ENCODE data around the gene ELAVL4. TPM values are rescaled to one million over a fixed set of nuclear protein-coding genes. Genes with fewer than 3 reads are reported as not detected.

Gene ELAVL4
- total RNA-seq, 4 donors from 2014 or later = 1.2 TPM; not detected in 3

DNA sequence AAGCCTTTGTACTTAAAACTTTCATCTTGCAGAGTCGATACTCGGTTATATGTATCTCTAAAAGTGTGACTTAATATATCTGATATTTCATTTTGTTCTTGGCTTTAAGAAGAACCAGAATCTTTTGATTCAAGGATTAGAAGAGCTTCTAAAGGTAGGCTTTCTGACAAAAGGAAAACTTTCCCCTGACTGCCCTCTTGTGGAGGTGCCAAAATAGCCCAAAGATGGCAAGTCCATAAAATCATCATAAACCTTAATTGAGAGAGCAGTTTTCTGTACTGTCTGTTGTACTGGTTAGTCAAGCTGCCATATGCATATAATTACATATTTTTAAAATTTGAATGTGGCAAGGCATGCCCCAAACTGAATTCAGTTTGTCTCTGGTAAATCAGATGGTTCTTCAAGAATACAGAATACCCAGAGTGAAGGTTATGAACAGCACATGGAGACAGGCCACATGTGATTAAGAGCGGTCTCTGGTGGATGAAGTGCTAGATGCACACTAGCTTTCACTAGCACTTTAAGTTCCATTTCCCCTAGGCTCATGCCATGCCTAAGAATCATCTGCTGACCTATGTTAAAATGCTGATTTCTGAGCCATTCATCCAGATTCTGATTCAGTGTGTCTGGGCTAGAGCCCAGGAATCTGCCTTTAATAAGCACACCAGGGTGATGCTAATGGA lies 27.7 kb upstream of the ELAVL4 start:
- no peaks in the 10 kb centered on the region for H3K9me3 ChIP-seq
- H3K36me3 ChIP-seq = no peaks in the 10 kb centered on the region
- DNase-seq = no peak
- no peak for TF ChIP-seq POLR2A (IDR thresholded peaks at IDR 0.05)
- TF ChIP-seq, protein P1, sequence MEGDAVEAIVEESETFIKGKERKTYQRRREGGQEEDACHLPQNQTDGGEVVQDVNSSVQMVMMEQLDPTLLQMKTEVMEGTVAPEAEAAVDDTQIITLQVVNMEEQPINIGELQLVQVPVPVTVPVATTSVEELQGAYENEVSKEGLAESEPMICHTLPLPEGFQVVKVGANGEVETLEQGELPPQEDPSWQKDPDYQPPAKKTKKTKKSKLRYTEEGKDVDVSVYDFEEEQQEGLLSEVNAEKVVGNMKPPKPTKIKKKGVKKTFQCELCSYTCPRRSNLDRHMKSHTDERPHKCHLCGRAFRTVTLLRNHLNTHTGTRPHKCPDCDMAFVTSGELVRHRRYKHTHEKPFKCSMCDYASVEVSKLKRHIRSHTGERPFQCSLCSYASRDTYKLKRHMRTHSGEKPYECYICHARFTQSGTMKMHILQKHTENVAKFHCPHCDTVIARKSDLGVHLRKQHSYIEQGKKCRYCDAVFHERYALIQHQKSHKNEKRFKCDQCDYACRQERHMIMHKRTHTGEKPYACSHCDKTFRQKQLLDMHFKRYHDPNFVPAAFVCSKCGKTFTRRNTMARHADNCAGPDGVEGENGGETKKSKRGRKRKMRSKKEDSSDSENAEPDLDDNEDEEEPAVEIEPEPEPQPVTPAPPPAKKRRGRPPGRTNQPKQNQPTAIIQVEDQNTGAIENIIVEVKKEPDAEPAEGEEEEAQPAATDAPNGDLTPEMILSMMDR (IDR thresholded peaks at IDR 0.05) = no peak
- no peaks in the 10 kb centered on the region for H3K4me1 ChIP-seq
- intact Hi-C loops (cut with DNase I; ENCODE audit: low total_unique reads) = no loop called here
- H3K4me3 ChIP-seq = no peak overlapping the region
- H3K27ac ChIP-seq = no peak overlapping the region
- H3K27me3 ChIP-seq = no peaks in the 10 kb centered on the region

DNA sequence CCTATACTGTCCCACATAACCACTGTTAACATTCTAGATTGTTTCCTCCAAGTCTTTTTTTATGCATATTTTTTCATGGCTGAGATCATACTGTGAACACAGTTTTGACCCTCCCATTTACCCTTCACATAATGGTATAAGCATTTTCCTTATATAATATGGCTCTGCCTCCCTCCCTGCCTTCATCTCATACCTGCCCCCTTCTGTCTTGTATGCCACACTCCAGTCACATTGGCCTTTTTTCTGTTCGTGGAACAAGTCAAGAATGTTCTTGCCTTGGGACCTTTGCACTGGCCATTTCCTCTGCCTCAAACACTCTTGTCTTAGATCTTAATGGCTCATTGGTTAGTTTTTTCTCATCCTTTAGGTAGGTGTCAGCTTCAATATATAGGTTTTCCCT lies 24.3 kb upstream of the ELAVL4 start:
- Histone ChIP-seq H3K27ac (no peak overlapping the region), H3K9me3 (no peaks in the 10 kb centered on the region), H3K27me3 (no peaks in the 10 kb centered on the region), H3K4me3 (no peak overlapping the region), H3K4me1 (no peaks in the 10 kb centered on the region), H3K36me3 (no peaks in the 10 kb centered on the region)
- no peak for DNase-seq
- no peak for TF ChIP-seq POLR2A (IDR thresholded peaks at IDR 0.05)
- TF ChIP-seq, protein P1 (IDR thresholded peaks at IDR 0.05) = no peak
- intact Hi-C loops (cut with DNase I; ENCODE audit: low total_unique reads) = no loop called here

DNA sequence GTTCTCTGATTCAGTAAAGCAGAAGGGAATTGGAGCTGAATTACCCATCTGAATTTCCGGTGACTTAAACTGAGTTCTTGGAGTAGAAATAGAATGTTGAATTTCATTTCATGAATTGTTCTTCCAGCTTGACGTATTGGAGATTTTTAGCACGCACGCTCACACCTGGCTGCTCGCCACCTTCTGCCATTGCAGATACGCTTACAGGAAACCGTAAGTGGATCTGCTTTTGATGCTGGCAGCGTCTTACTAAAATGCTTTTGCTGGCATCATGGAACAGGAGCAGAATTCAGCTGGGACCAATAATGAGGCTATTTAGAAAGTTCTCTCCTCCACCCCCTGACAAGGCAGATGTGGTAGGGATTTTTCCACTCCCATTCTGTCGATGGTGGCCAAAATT lies 17.7 kb upstream of the ELAVL4 start:
- Histone ChIP-seq H3K4me3 (no peak overlapping the region), H3K27me3 (no peaks in the 10 kb centered on the region), H3K36me3 (no peaks in the 10 kb centered on the region), H3K4me1 (no peaks in the 10 kb centered on the region), H3K9me3 (no peaks in the 10 kb centered on the region), H3K27ac (no peak overlapping the region)
- TF ChIP-seq POLR2A (IDR thresholded peaks at IDR 0.05) = no peak
- TF ChIP-seq, protein P1 (IDR thresholded peaks at IDR 0.05) = no peak
- intact Hi-C loops (cut with DNase I; ENCODE audit: low total_unique reads) = no loop called here
- DNase-seq = no peak

DNA sequence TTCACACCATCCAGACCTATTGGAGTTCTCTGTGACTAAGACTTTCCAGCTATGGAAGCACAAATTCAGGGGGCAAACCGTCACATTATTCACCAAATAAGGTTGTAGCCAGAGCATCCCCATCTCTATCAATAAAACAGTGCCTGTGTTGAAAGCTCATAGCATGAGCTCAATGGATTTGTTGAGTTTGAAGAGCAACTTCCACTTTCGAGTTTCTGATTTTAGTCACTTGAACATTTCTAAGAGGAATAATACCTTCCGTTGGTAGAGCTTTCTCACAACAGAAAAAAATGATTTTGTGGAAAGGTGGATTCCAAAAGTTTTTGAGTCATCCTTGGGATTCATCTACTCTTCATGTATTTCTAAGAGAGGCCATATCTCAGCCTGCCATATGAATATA lies 13.0 kb upstream of the ELAVL4 start:
- Histone ChIP-seq H3K4me3 (no peak overlapping the region), H3K9me3 (no peaks in the 10 kb centered on the region), H3K27me3 (no peaks in the 10 kb centered on the region), H3K36me3 (no peaks in the 10 kb centered on the region), H3K4me1 (no peaks in the 10 kb centered on the region), H3K27ac (no peak overlapping the region)
- TF ChIP-seq, protein P1 (IDR thresholded peaks at IDR 0.05) = no peak
- no peak for TF ChIP-seq POLR2A (IDR thresholded peaks at IDR 0.05)
- DNase-seq = no peak
- intact Hi-C loops (cut with DNase I; ENCODE audit: low total_unique reads) = no loop called here

DNA sequence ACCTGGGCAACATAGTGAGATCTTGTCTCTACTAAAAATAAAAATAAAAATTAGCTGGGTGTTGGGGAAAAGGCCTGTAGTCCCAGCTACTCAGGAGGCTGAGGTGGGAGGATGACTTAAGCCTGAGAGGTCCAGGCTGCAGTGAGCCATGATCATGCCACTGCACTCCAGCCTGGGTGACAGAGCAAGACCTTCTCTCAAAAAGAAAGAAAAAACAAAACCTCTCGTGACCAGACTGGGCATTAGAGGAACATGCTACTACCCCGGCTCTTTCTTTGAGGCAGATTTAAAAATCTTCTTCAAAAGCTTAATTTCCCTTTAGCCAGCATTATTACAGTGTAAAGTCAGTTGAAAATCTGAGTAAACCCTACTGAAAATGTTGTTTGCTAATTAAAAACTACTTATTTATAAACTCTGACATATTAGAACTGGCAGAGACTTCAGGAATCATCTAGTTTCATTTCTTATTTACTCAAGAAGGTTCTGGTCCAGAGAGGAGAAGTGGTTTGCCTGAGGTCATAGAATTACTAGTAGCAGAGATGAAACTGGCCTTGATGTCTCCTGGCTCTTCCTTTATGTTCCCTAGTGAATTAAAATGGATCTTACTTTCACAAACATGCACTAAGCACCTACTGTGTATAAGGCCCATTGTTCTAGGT lies 11.6 kb upstream of the ELAVL4 start:
- Histone ChIP-seq H3K27me3 (no peaks in the 10 kb centered on the region), H3K4me1 (no peaks in the 10 kb centered on the region), H3K27ac (no peak overlapping the region), H3K36me3 (no peaks in the 10 kb centered on the region), H3K9me3 (no peaks in the 10 kb centered on the region), H3K4me3 (no peak overlapping the region)
- TF ChIP-seq, protein P1 (IDR thresholded peaks at IDR 0.05) = no peak
- no peak for TF ChIP-seq POLR2A (IDR thresholded peaks at IDR 0.05)
- intact Hi-C loops (cut with DNase I; ENCODE audit: low total_unique reads) = no loop called here
- DNase-seq = no peak

Measured in uterus (tissue), 4 donors.